ENCODE results near the gene PHC2.

PHC2 gene

GRCh38 chr1:33393524-33393923, 37.4 kb downstream of the PHC2 start:
- no peak for DNase-seq
- intact Hi-C loops (cut with DNase I), result no loop called here

GRCh38 chr1:33392639-33393038, 38.3 kb downstream of the PHC2 start:
- intact Hi-C loops (cut with DNase I), result no loop called here
- DNase-seq, result peak in 2 of 10 donors; percentile 32 to 49

- no peak for DNase-seq
- intact Hi-C loops (cut with DNase I), result no loop called here
Observed at GRCh38 chr1:33392206-33392605, 38.7 kb downstream of the PHC2 start.

DNA sequence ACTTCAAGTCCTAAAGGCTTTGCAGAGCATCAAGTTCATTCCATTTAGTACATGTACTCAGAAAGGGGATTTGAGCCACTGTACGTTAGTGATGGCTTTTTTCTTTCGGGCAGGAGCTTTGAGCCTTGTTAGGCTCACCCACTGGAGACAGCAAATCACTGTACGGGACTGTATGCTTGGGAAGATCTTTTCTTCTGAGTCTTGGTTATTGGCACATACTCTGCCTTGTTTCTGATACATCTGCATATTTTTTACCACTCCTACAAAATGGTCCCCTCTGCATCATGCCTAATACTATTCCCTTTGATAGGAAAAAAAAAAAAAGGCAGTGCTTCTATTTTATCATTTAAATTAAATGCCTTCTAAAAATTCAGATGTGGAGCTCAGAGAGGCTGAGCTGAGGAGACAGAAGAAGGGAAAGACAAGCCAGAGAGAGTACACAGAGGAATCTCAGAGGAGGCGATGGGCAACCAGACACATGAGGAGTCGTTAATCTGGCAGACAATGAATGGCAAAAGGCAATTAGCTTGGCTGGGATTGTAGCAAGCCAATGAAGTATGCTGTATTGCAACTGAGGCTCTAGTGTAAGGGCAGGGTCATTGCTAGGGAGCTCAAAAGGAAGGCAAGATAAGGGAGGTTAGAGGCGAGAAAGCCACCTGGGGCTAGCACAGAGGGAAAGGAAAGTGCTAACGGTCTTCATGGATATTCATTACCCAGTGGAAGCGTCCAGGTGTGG, 39.4 kb downstream of the PHC2 start:
- intact Hi-C loops (cut with DNase I), result no loop called here
- no peak for DNase-seq

DNA sequence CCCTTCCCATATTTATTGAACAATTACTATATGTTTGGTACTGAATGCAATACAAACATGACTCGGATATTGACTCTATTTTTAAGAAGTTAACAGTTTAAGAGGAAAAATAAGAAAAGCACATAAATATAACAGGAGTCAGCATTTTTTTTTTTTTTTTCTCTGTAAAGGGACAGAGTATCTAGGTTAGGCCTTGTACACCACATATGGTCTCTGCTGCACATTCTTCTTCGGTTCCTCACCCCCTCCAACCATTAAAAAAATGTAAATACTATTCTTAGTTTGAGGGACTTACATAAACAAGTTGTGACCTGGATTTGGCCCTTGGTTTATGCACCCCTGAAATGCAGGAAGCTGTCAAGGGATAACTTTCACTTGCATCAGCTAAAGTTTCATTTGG, 40.4 kb downstream of the PHC2 start:
- no peak for DNase-seq
- intact Hi-C loops (cut with DNase I), result no loop called here

DNA sequence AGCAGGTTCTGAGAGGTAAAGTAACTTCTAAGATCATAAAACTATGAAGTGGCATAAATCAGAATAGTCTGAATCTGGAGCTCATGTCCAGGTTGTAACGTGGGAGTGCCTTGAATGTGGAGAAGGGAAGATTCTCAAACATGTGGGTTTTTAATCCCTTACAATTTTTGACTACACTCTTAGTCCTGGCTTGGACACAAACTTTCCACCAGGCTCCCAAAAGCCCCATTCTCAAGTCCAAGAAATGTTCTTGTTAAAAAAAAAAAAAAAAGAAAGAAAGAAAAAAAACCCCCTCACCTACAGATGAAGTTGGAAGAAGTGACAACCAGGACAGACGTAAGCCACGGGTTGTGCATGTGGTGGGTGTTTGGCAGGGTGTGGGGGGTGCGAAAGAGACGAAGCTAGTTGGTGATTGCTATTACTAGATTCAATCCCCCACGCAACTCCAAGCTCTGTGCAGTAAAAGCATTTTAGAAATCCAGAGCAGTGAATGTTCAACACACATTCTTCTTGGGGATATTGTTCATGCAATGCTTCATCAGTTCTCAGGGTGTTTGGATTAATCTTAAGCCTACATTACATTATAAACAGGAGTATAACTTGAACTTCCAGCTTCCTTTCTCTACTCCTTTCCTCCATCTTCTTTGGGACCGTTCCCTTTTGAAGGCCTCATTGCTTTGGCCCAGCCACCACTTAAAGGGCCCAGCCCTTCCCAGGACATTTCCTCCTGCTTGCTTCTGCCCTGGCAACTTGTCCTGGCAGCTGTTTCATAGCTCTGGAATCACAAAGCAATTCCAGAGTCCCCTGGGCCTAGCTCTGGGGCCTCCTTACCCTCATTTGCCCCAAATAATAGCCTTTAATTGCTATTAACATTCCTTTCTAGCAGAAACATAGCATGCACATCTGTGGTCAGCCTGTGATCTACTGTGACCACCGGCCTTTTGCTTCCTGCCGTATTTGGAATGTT, 41.8 kb downstream of the PHC2 start:
- intact Hi-C loops (cut with DNase I), result no loop called here
- DNase-seq, result peak in 5 of 10 donors; percentile 51 to 90 (median 82)

DNA sequence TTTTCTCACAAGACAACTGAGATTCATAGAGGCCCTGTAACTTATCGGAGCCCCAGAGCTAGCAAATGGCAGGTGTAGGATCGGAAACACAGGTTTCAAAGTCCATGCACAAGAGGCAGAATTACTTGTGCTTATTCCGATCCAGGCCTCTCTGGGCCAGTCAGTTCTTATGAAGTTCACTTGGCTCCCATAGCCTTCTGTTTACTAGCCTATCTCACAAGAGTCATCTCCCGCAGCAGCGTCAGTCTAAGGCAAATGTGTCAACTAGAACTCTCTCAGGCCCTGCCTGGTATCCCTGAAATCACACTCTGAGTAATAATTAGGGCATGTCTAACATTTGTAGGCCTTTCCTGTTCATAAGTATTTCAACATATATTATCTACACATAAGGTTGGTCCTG, 43.3 kb downstream of the PHC2 start:
- no peak for DNase-seq
- intact Hi-C loops (cut with DNase I), result no loop called here

GRCh38 chr1:33385251-33385650, 45.6 kb downstream of the PHC2 start:
- no peak for DNase-seq
- intact Hi-C loops (cut with DNase I), result no loop called here

- no peak for DNase-seq
- intact Hi-C loops (cut with DNase I), result no loop called here
Observed at GRCh38 chr1:33384040-33384812, 46.7 kb downstream of the PHC2 start.

- intact Hi-C loops (cut with DNase I), result no loop called here
- no peak for DNase-seq
Observed at GRCh38 chr1:33383489-33383888, 47.4 kb downstream of the PHC2 start.

GRCh38 chr1:33382661-33383415, 48.1 kb downstream of the PHC2 start:
- intact Hi-C loops (cut with DNase I), result no loop called here
- peak in 7 of 10 donors; percentile 49 to 95 (median 69) for DNase-seq

DNA sequence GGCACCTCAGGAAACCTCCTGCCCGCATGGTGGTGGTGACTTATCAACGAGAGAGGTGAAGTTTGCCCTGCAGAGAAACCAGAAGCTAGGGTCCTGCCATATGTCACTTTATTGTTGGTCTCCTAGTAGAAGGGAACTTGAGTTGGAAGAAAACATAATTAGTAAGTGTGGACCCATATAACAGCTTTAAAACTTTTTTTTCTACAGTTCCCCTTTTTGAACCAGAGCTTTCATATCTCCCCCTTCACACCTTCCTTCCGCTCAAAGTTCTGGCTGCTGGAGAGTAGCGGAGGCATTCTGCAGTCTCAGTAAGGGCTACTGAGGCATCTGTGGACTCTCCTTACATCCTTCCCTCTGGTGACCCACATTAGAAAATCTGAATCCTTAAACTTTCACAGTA, 48.9 kb downstream of the PHC2 start:
- peak in 1 of 10 donors; percentile 54 for DNase-seq
- intact Hi-C loops (cut with DNase I), result no loop called here

- intact Hi-C loops (cut with DNase I), result no loop called here
- no peak for DNase-seq
Observed at GRCh38 chr1:33380811-33381210, 50.1 kb downstream of the PHC2 start.

- intact Hi-C loops (cut with DNase I), result no loop called here
- DNase-seq, result peak in 1 of 10 donors; percentile 85
Observed at GRCh38 chr1:33379631-33380354, 51.1 kb downstream of the PHC2 start.

DNA sequence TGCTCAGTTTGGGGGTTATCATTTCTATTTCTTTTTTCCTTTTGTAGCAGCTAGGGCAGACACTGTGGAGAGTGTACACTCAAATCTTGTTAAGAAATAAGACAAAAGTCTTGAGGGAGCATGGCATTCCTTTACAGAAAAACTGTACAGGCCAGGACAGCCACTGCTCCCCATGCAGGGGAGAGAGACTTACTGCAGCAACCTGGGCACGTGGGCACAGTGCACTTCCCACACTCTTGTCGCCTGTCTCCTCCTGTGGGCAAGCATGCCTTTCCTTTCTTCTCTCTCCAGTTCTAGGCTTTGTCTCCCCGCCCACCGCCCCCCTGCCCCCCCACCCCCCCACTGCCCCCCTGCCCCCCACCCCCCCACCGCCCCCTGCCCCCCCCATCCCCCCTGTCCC, 51.9 kb downstream of the PHC2 start:
- intact Hi-C loops (cut with DNase I), result no loop called here
- peak in 2 of 10 donors; percentile 53 to 69 for DNase-seq

DNA sequence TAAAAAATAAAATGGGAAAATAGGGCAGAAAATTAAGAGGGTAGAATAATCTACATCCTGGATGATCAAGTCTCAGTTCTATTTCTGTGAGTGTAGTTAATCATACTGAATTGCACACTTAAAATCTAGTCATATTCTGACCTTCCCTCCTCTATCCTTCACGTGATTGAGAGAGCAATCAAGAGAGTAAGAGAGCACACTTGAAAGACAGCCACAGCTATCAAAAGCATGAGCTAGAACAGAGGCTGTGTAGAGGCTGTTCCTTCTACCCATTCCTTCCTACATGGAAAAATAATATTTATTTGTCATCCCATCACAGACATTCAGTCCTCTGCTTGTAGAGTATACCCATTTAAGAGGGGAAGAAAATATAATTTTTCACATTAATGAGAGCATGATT, 52.4 kb downstream of the PHC2 start:
- intact Hi-C loops (cut with DNase I), result no loop called here
- no peak for DNase-seq

DNA sequence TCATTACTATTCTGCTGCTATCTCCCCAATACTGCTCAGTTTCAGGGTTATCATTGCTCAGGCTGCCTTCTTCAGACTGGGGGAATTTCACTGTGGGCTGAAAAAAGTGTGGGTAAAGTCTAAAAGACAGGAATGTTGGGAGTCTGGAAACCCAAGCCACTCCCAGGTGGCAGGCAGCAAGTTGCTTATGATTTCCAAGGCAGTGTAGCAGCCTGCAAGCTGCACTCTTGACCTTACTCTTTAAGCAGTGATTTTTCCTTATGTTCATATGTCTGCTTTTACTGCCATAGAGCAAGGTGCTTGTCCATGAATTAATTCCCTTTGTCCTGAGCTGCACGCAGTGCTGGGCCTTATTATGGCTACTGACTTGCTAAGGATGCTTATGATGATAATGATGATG, 53.1 kb downstream of the PHC2 start:
- DNase-seq, result no peak
- intact Hi-C loops (cut with DNase I), result no loop called here

DNA sequence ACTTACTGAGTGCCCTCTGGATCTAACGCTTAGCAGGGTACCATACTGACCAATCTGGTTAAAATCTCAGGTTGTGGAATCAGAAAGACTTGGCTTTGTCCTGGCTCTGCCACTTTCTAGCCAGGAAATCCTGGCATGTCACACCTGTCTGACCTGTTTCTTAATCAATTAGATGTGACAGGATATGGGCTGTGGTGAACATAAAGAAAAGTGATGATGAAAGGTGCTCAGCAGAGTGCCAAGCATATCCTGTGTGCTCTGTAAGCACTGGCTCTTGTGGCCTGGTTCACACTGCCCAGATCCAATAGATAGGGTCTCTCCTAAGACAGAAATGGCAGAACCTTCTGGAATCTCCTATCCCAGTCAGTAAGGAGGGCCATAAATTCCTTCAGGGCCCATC, 53.9 kb downstream of the PHC2 start:
- DNase-seq, result no peak
- intact Hi-C loops (cut with DNase I), result no loop called here

DNA sequence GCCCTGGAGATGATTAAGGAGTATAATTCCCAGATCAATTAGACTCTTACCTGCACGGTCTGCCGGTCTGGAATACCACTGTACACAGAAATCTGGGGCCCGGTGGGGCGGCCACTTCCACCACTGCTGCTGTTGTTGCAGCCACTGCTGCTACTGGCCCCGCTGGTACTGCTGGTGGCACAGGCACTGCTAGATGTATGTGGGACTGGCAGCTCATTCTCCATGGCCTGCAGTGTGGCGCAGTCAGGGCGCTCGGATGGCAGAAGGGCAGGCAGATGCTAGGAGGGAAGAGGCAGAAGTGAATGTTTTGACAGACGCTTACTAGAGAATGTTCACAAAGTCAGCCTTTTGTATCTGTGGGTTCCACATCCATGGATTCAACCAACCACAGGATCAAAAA, 55.6 kb downstream of the PHC2 start:
- intact Hi-C loops (cut with DNase I), result no loop called here
- peak in 1 of 10 donors; percentile 83 for DNase-seq

All from posterior cingulate gyrus (tissue), 11 donors.